B cell (primary cell): ENCODE results near the gene NDC80. TPM values are rescaled to one million over a fixed set of nuclear protein-coding genes. Genes with fewer than 3 reads are reported as not detected.

Experiments
- ATAC-seq: fragments of 200-7000 bp; cut with Tn5 transposase; one replicate; pipeline ENCODE4 v1.10.0; 2021; ENCODE audit warnings: low read depth, mild to moderate bottlenecking, moderate number of reproducible peaks, moderate library complexity
- CTCF ChIA-PET: fragments of 350-600 bp; sonication (Branson Sonifier 250); formaldehyde crosslinking; loops from one replicate; lab custom pipeline; 2021; ENCODE audit warnings: antibody characterized with exemption, inconsistent platforms; lab: Charles Lee
- POLR2A ChIA-PET: fragments of 350-600 bp; sonication (Branson Sonifier 250); formaldehyde crosslinking; loops from one replicate; lab custom pipeline; 2021; ENCODE audit warnings: antibody characterized with exemption; lab: Charles Lee
- DNase-seq: peaks from one replicate; pipeline ENCODE4 v3.0.0; 2013
- H2AFZ ChIP-seq: 2 replicates; pipeline ENCODE4 v1.6.1; 2012; ENCODE audit warnings: mild to moderate bottlenecking, low read depth, low read length; ENCODE audit not compliant: insufficient read depth, poor library complexity, severe bottlenecking
- H3K27ac ChIP-seq, 2 donors: 1 replicate in 1 of 2; 2 replicates in 1 of 2; pipeline ENCODE4 v1.5.1; 2012 to 2013; ENCODE audit warnings: low read length in 2 of 2, mild to moderate bottlenecking in 2 of 2, moderate library complexity in 1 of 2
- H3K27me3 ChIP-seq, 4 experiments: fragments of 200-600 bp in 1 of 4; sonication (generic) in 1 of 4; replicated peaks in 1 of 4; 1 replicate in 2 of 4; 2 replicates in 2 of 4; pipeline versions ENCODE4 v1.6.1 to v1.7.0; 2013 to 2016; ENCODE audit warnings: low read length in 3 of 4, mild to moderate bottlenecking in 2 of 4, mixed read lengths in 1 of 4, moderate library complexity in 1 of 4; ENCODE audit not compliant: insufficient read depth in 4 of 4, control insufficient read depth in 3 of 4; ENCODE audit errors: control extremely low read depth in 1 of 4
- H3K36me3 ChIP-seq, 2 experiments: replicated peaks in 1 of 2; 1 replicate in 1 of 2; 2 replicates in 1 of 2; pipeline versions ENCODE4 v1.6.1 to v1.7.1; 2013; ENCODE audit warnings: low read length in 1 of 2; ENCODE audit not compliant: insufficient read depth in 2 of 2, control insufficient read depth in 1 of 2; ENCODE audit errors: control extremely low read depth in 1 of 2, extremely low read depth in 1 of 2
- H3K4me1 ChIP-seq, 2 donors: fragments of 200-600 bp in 1 of 2; sonication (generic) in 1 of 2; 1 replicate in 1 of 2; 2 replicates in 1 of 2; pipeline versions ENCODE4 v1.5.1 to v1.6.1; 2013 to 2017; ENCODE audit warnings: low read length in 2 of 2; ENCODE audit not compliant: control insufficient read depth in 2 of 2, insufficient read depth in 2 of 2
- H3K4me2 ChIP-seq: replicated peaks from 2 replicates; pipeline ENCODE3; 2012; ENCODE audit warnings: mild to moderate bottlenecking, low read depth, low read length; ENCODE audit not compliant: poor library complexity, severe bottlenecking
- H3K4me3 ChIP-seq, 5 experiments: fragments of 200-600 bp in 1 of 5; sonication (generic) in 1 of 5; 1 replicate in 3 of 5; 2 replicates in 2 of 5; pipeline versions ENCODE4 v1.5.1 to v1.7.0; 2011 to 2016; ENCODE audit warnings: low read length in 4 of 5, mild to moderate bottlenecking in 4 of 5, low read depth in 2 of 5, control low read depth in 1 of 5, moderate library complexity in 1 of 5; ENCODE audit not compliant: insufficient read depth in 1 of 5; ENCODE audit errors: control extremely low read depth in 1 of 5, extremely low read depth in 1 of 5
- H3K79me2 ChIP-seq: fragments of 200-600 bp; sonication (generic); one replicate; pipeline ENCODE4 v1.6.0; 2016; ENCODE audit warnings: low read length; ENCODE audit not compliant: control insufficient read depth, insufficient read depth
- H3K9ac ChIP-seq: fragments of 200-600 bp; sonication (generic); 2 replicates; pipeline ENCODE4 v1.6.1; 2017; ENCODE audit warnings: mild to moderate bottlenecking, low read length, moderate library complexity
- H3K9me3 ChIP-seq, 3 donors: one replicate each; pipeline versions ENCODE4 v1.6.1 to v1.7.1; 2013; ENCODE audit warnings: low read length in 2 of 3; ENCODE audit not compliant: control insufficient read depth in 2 of 3, insufficient read depth in 1 of 3; ENCODE audit errors: control extremely low read depth in 1 of 3
- H4K20me1 ChIP-seq: 2 replicates; pipeline ENCODE4 v1.6.0; 2012; ENCODE audit warnings: mild to moderate bottlenecking, low read length; ENCODE audit not compliant: insufficient read depth, control insufficient read depth, poor library complexity, severe bottlenecking
- H3K27ac Mint-ChIP-seq: one replicate; pipeline ENCODE4 v1.8.0; 2021; ENCODE audit warnings: mixed read lengths
- H3K27me3 Mint-ChIP-seq: one replicate; pipeline ENCODE4 v1.8.0; 2021; ENCODE audit warnings: mixed read lengths
- H3K4me1 Mint-ChIP-seq: one replicate; pipeline ENCODE4 v1.8.0; 2021; ENCODE audit warnings: mixed read lengths
- H3K4me3 Mint-ChIP-seq: one replicate; pipeline ENCODE4 v1.8.0; 2021; ENCODE audit warnings: mixed read lengths
- H3K9me3 Mint-ChIP-seq: one replicate; pipeline ENCODE4 v1.8.0; 2022; ENCODE audit warnings: mixed read lengths; ENCODE audit not compliant: insufficient read depth
- CTCF ChIP-seq: fragments of 200-600 bp; IDR thresholded peaks from one replicate; pipeline ENCODE4 v1.8.0; 2022; ENCODE audit warnings: antibody characterized with exemption, mild to moderate bottlenecking
- EZH2 ChIP-seq: IDR thresholded peaks from 2 replicates; pipeline ENCODE4 v1.6.1; 2012; ENCODE audit warnings: borderline replicate concordance, low read depth, mild to moderate bottlenecking, moderate library complexity, low read length; ENCODE audit not compliant: insufficient read depth, poor library complexity, severe bottlenecking
- WGBS: methylation state at CpG from one replicate; pipeline ENCODE4 v1.1.5; 2013; ENCODE audit warnings: missing lambda C conversion rate; ENCODE audit not compliant: insufficient coverage; 5-methylcytosine and 5-hydroxymethylcytosine counted together
- intact Hi-C: fragments of 100-400 bp; cut with micrococcal nuclease; formaldehyde crosslinking; loops from one replicate; pipeline ENCODE4 v1.10.0; 2022
- polyA plus RNA-seq: library from polyadenylated mRNA; depleted of rRNA; stranded (reverse); fragments of >200 nt; gene quantifications from 2 replicates; pipeline ENCODE4 v1.2.3, GENCODE V29; 2012
- total RNA-seq, 2 donors: library from RNA; stranded (reverse); fragments of 120-200 nt in 1 of 2; gene quantifications; 1 replicate in 1 of 2; 2 replicates in 1 of 2; pipeline versions ENCODE4 v1.2.3 to v1.2.4, GENCODE V29; 2013 to 2022

Gene NDC80
- total and polyA plus RNA-seq, 2 donors (not counting 1 experiment from before 2014, with no cell fraction given), result 1.3 to 3.9 TPM

DNA sequence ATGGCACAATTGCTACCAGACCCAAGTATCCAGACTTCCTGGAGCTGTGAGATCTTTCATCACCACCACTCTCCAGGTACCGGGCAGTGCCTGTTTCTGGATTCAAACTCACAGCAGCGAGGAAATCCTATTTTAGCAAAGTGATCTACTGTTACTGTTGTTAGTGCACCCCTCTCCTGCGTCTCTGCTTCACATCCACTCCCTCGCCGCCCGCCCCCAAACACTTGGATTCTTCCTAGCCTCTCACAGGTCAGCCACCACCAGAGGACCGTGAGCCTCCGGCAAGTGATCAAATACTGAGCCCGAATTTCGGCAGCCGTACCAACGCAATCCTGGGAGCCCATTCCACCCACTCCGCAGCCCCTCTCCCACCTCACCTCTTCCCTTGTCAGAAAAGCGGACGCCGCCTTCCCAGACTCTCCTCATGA, 571 bp upstream of the NDC80 start:
- H3K4me2 ChIP-seq, result peak overlapping the region; percentile 88
- peak overlapping the region; percentile 80 for H3K9ac ChIP-seq
- no peaks in the 10 kb centered on the region for H4K20me1 ChIP-seq
- peaks cover 22 to 23% of the 10 kb centered on the region in 2 donors for H3K4me1 ChIP-seq
- H3K36me3 ChIP-seq, result peaks cover 2 to 11% of the 10 kb centered on the region in 2 experiments
- Mint-ChIP-seq H3K4me1 (peaks cover 45% of the 10 kb centered on the region), H3K9me3 (no peaks in the 10 kb centered on the region), H3K27ac (peak overlapping the region; percentile 99), H3K27me3 (no peaks in the 10 kb centered on the region), H3K4me3 (peak overlapping the region; percentile 99)
- peak overlapping the region; percentile 70 to 99 (median 81) for H3K4me3 ChIP-seq
- H3K27ac ChIP-seq, result peak overlapping the region; percentile 97 to 98
- WGBS, result under 1% methylated on average over 16 of the region's 16 CpGs
- POLR2A ChIA-PET, result interaction anchor here (0.6 to 2.8 kb wide), 5 partner anchors 66 to 117 kb away, joined by 3 to 49 read pairs (median 5); partner anchors contain the start of gene SMCHD1
- TF ChIP-seq CTCF (peak; percentile 30), EZH2 (no peak)
- ATAC-seq (peak; percentile 55), DNase-seq (no peak)
- peaks cover 49% of the 10 kb centered on the region for H3K79me2 ChIP-seq
- H3K9me3 ChIP-seq, result no peaks in the 10 kb centered on the region
- intact Hi-C loops, result loop anchor here (1.0 to 5.0 kb wide), 6 partner anchors 34 to 676 kb away; partner anchors contain the start of genes EMILIN2, MYL12A and SMCHD1
- CTCF ChIA-PET, result interaction anchor here (0.5 to 3.3 kb wide), 16 partner anchors 22 to 159 kb away, joined by 3 to 40 read pairs (median 4); partner anchors contain the start of gene SMCHD1
- H3K27me3 ChIP-seq, result no peaks in the 10 kb centered on the region
- H2AFZ ChIP-seq, result peak overlapping the region; percentile 92

DNA sequence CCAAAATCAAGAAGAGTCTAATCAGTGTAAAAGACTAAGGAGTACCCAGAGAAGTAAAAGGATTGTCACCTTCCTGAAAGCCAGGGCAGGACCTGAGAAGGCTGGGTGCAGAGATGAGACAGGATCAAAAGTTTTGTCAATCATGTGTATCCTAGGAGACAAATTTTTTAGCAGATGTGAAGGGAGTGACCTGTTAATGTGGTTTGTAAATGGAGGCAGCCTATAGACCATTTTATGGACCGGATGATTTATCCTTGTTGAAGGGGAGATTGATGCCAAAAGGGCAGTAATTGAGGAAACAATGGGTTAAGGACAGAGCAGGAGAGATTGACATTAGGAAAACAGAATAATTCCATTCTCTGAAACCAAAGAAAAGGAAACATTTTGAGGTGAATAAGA, 813 bp downstream of the NDC80 start:
- Histone ChIP-seq H3K36me3 (peaks cover under 1 to 2% of the 10 kb centered on the region in 2 experiments), H3K27me3 (no peaks in the 10 kb centered on the region), H3K9me3 (no peaks in the 10 kb centered on the region), H3K4me3 (peak overlapping the region; percentile 70 to 99 (median 81)), H3K79me2 (peaks cover 49% of the 10 kb centered on the region), H4K20me1 (no peaks in the 10 kb centered on the region), H3K9ac (peak overlapping the region; percentile 80), H3K4me1 (peaks cover 22 to 23% of the 10 kb centered on the region in 2 donors), H2AFZ (peak overlapping the region; percentile 92), H3K27ac (peak overlapping the region in 1 of 2 donors; percentile 97), H3K4me2 (peak overlapping the region; percentile 88)
- intact Hi-C loops, result loop anchor here (5.0 kb wide), 1 partner anchor 275 kb away; the partner anchor contains the start of gene EMILIN2
- ATAC-seq (no peak), DNase-seq (no peak)
- peak overlapping the region; percentile 99 for H3K27ac Mint-ChIP-seq
- ChIA-PET POLR2A (interaction anchor here (0.6 to 2.8 kb wide), 3 partner anchors 33 to 84 kb away, joined by 3 to 49 read pairs (median 41); partner anchors contain the start of gene SMCHD1), CTCF (interaction anchor here (1.1 to 3.3 kb wide), 6 partner anchors 65 to 158 kb away, joined by 3 to 40 read pairs (median 4); partner anchors contain the start of gene SMCHD1)
- H3K4me3 Mint-ChIP-seq, result peak overlapping the region; percentile 99
- no peaks in the 10 kb centered on the region for H3K27me3 Mint-ChIP-seq
- peaks cover 45% of the 10 kb centered on the region for H3K4me1 Mint-ChIP-seq
- TF ChIP-seq EZH2, result no peak
- TF ChIP-seq CTCF, result no peak
- WGBS, result no CpG with 5 or more reads among the region's 1 CpG
- H3K9me3 Mint-ChIP-seq, result no peaks in the 10 kb centered on the region
